Measurements from ENCODE around the gene NEK7.

- TF ChIP-seq POLR2AphosphoS5 (IDR thresholded peaks at IDR 0.05; ENCODE audit: control insufficient read depth, insufficient read depth, low read depth, low read length) (no peak), FOSL1 (tag; conservative IDR thresholded peaks at IDR 0.05) (no peak), NR3C1 (CRISPR knock-in tag; IDR thresholded peaks at IDR 0.05) (no peak), ARID3B (CRISPR knock-in tag; IDR thresholded peaks at IDR 0.05; ENCODE audit: borderline replicate concordance) (no peak), BHLHE40 (IDR thresholded peaks at IDR 0.05; ENCODE audit: low read length) (no peak), MAZ (CRISPR knock-in tag; conservative IDR thresholded peaks at IDR 0.05 in 1 of 2, IDR thresholded peaks at IDR 0.05 in 1 of 2) (no peak), TAF1 (IDR thresholded peaks at IDR 0.05; ENCODE audit: control insufficient read depth, extremely low read depth, insufficient read depth, low read length, severe bottlenecking) (no peak), SMARCC2 (IDR thresholded peaks at IDR 0.05; ENCODE audit: low read depth) (no peak), CTCF (IDR thresholded peaks at IDR 0.05 in 2 of 3, conservative IDR thresholded peaks at IDR 0.05 in 1 of 3; ENCODE audit: insufficient read depth in 2 of 3, low read depth in 1 of 3, low read length in 3 of 3) (no peak), FOXK1 (CRISPR knock-in tag; IDR thresholded peaks at IDR 0.05; ENCODE audit: borderline replicate concordance) (no peak), CHD2 (IDR thresholded peaks at IDR 0.05; ENCODE audit: low read depth, low read length) (no peak)
- TF ChIP-seq, protein P1, sequence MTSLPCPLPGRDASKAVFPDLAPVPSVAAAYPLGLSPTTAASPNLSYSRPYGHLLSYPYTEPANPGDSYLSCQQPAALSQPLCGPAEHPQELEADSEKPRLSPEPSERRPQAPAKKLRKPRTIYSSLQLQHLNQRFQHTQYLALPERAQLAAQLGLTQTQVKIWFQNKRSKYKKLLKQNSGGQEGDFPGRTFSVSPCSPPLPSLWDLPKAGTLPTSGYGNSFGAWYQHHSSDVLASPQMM (CRISPR knock-in tag; IDR thresholded peaks at IDR 0.05), result no peak
- TF ChIP-seq, protein P2, sequence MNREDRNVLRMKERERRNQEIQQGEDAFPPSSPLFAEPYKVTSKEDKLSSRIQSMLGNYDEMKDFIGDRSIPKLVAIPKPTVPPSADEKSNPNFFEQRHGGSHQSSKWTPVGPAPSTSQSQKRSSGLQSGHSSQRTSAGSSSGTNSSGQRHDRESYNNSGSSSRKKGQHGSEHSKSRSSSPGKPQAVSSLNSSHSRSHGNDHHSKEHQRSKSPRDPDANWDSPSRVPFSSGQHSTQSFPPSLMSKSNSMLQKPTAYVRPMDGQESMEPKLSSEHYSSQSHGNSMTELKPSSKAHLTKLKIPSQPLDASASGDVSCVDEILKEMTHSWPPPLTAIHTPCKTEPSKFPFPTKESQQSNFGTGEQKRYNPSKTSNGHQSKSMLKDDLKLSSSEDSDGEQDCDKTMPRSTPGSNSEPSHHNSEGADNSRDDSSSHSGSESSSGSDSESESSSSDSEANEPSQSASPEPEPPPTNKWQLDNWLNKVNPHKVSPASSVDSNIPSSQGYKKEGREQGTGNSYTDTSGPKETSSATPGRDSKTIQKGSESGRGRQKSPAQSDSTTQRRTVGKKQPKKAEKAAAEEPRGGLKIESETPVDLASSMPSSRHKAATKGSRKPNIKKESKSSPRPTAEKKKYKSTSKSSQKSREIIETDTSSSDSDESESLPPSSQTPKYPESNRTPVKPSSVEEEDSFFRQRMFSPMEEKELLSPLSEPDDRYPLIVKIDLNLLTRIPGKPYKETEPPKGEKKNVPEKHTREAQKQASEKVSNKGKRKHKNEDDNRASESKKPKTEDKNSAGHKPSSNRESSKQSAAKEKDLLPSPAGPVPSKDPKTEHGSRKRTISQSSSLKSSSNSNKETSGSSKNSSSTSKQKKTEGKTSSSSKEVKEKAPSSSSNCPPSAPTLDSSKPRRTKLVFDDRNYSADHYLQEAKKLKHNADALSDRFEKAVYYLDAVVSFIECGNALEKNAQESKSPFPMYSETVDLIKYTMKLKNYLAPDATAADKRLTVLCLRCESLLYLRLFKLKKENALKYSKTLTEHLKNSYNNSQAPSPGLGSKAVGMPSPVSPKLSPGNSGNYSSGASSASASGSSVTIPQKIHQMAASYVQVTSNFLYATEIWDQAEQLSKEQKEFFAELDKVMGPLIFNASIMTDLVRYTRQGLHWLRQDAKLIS (CRISPR knock-in tag; IDR thresholded peaks at IDR 0.05), result no peak
Measured at GRCh38 chr1:198109371-198109715, 47.5 kb upstream of the NEK7 start.
